Liver (tissue), 9 donors: ENCODE data around the gene MTRF1L. TPM values are rescaled to one million over a fixed set of nuclear protein-coding genes. Genes with fewer than 3 reads are reported as not detected.

Experiments used
- DNase-seq: peaks from one replicate; pipeline ENCODE4 v3.0.0-alpha.2; 2017; ENCODE audit warnings: low spot score
- H3K27ac ChIP-seq, 2 donors: one replicate each; pipeline ENCODE4 v1.7.0; 2013; ENCODE audit warnings: inconsistent platforms in 2 of 2, low read length in 2 of 2, control low read depth in 1 of 2, low read depth in 1 of 2, mild to moderate bottlenecking in 1 of 2
- H3K27me3 ChIP-seq, 4 donors: one replicate each; pipeline versions ENCODE4 v1.6.1 to v1.7.0; 2013; ENCODE audit warnings: low read length in 3 of 4, inconsistent platforms in 1 of 4, mild to moderate bottlenecking in 1 of 4, moderate library complexity in 1 of 4; ENCODE audit not compliant: control insufficient read depth in 4 of 4, insufficient read depth in 4 of 4
- H3K36me3 ChIP-seq, 4 donors: one replicate each; pipeline versions ENCODE4 v1.6.1 to v1.7.0; 2013; ENCODE audit warnings: low read length in 3 of 4, mild to moderate bottlenecking in 3 of 4, low read depth in 1 of 4, moderate library complexity in 1 of 4; ENCODE audit not compliant: control insufficient read depth in 4 of 4, insufficient read depth in 3 of 4
- H3K4me1 ChIP-seq, 4 donors: one replicate each; pipeline versions ENCODE4 v1.6.1 to v1.7.0; 2013; ENCODE audit warnings: low read length in 3 of 4, mild to moderate bottlenecking in 3 of 4, moderate library complexity in 1 of 4; ENCODE audit not compliant: control insufficient read depth in 4 of 4, insufficient read depth in 4 of 4
- H3K4me3 ChIP-seq, 3 donors: one replicate each; pipeline versions ENCODE4 v1.6.1 to v1.7.0; 2013; ENCODE audit warnings: low read length in 3 of 3, control low read depth in 1 of 3, low read depth in 1 of 3, mild to moderate bottlenecking in 1 of 3
- H3K9ac ChIP-seq, 2 donors: one replicate each; pipeline ENCODE4 v1.7.0; 2013; ENCODE audit warnings: low read length in 2 of 2, mild to moderate bottlenecking in 2 of 2, moderate library complexity in 2 of 2, control low read depth in 1 of 2, low read depth in 1 of 2
- H3K9me3 ChIP-seq, 4 donors: one replicate each; pipeline versions ENCODE4 v1.6.1 to v1.7.0; 2013; ENCODE audit warnings: low read length in 3 of 4; ENCODE audit not compliant: control insufficient read depth in 4 of 4
- EGR1 ChIP-seq, 2 donors: IDR thresholded peaks; 2 replicates each; pipeline ENCODE4 v1.6.1; 2016 to 2018; ENCODE audit warnings: antibody characterized with exemption in 2 of 2, low read depth in 2 of 2
- FOXA1 ChIP-seq: IDR thresholded peaks from 2 replicates; pipeline ENCODE4 v1.6.1; 2016; ENCODE audit warnings: antibody characterized with exemption
- FOXA2 ChIP-seq: IDR thresholded peaks from 2 replicates; pipeline ENCODE4 v1.6.1; 2016; ENCODE audit warnings: antibody characterized with exemption
- GABPA ChIP-seq, 2 donors: IDR thresholded peaks in 1 of 2; conservative IDR thresholded peaks in 1 of 2; 2 replicates each; pipeline ENCODE4 v1.6.1; 2016; ENCODE audit warnings: antibody characterized with exemption in 2 of 2, mild to moderate bottlenecking in 1 of 2, moderate library complexity in 1 of 2
- HNF4G ChIP-seq: IDR thresholded peaks from 2 replicates; pipeline ENCODE4 v1.6.1; 2016; ENCODE audit warnings: antibody characterized with exemption
- JUND ChIP-seq, 2 donors: IDR thresholded peaks; 2 replicates each; pipeline ENCODE4 v1.6.1; 2016; ENCODE audit warnings: antibody characterized with exemption in 2 of 2
- NR2F2 ChIP-seq: IDR thresholded peaks from 2 replicates; pipeline ENCODE4 v1.6.1; 2016; ENCODE audit warnings: antibody characterized with exemption
- RAD21 ChIP-seq, 2 donors: IDR thresholded peaks; 2 replicates each; pipeline ENCODE4 v1.6.1; 2016; ENCODE audit warnings: antibody characterized with exemption in 2 of 2, mild to moderate bottlenecking in 2 of 2
- RXRA ChIP-seq, 2 donors: IDR thresholded peaks; 2 replicates each; pipeline ENCODE4 v1.6.1; 2017 to 2018; ENCODE audit warnings: antibody characterized with exemption in 2 of 2, mild to moderate bottlenecking in 1 of 2
- SP1 ChIP-seq: IDR thresholded peaks from 2 replicates; pipeline ENCODE4 v1.6.1; 2018; ENCODE audit warnings: antibody characterized with exemption, mild to moderate bottlenecking
- TAF1 ChIP-seq: conservative IDR thresholded peaks from 2 replicates; pipeline ENCODE4 v1.6.1; 2016; ENCODE audit warnings: antibody characterized with exemption, mild to moderate bottlenecking
- YY1 ChIP-seq: IDR thresholded peaks from 2 replicates; pipeline ENCODE4 v1.6.1; 2016; ENCODE audit warnings: antibody characterized with exemption, mild to moderate bottlenecking
- WGBS: extraction: QIAGEN DNeasy Blood & Tissue Kit; methylation state at CpG from one replicate; pipeline ENCODE4 v1.1.7; 2013; 5-methylcytosine and 5-hydroxymethylcytosine counted together
- polyA plus RNA-seq, 2 donors: library from polyadenylated mRNA; stranded (reverse) in 1 of 2; unstranded in 1 of 2; fragments of 200-250 nt in 1 of 2; fragments of >200 nt in 1 of 2; fragmentation: Nextera tagmentation in 1 of 2; extraction: Ambion mirVana in 1 of 2; gene quantifications; one replicate each; pipeline versions ENCODE4 v1.2.1 to v1.2.3, GENCODE V29; 2013 to 2015
- total RNA-seq, 2 donors: library from RNA; depleted of rRNA; stranded (reverse); fragments of >200 nt; gene quantifications; one replicate each; pipeline ENCODE4 v1.2.3, GENCODE V29; 2014
- TF ChIP-seq, protein P1 (sequence below): IDR thresholded peaks from 2 replicates; pipeline ENCODE4 v1.6.1; 2016; ENCODE audit warnings: antibody characterized with exemption
- TF ChIP-seq, protein P2 (sequence below): IDR thresholded peaks from 2 replicates; pipeline ENCODE4 v1.6.1; 2016; ENCODE audit warnings: antibody characterized with exemption, mild to moderate bottlenecking
- TF ChIP-seq, protein P3 (sequence below): IDR thresholded peaks from 2 replicates; pipeline ENCODE4 v1.6.1; 2016; ENCODE audit warnings: antibody characterized with exemption
- TF ChIP-seq, protein P4 (sequence below): IDR thresholded peaks from 2 replicates; pipeline ENCODE4 v1.6.1; 2016; ENCODE audit warnings: antibody characterized with exemption
- donor health status: healthy.
- donor health status: healthy.
- donor health status: healthy.
- donor health status: healthy.
- donor health status: healthy.

The MTRF1L gene
- total and polyA plus RNA-seq, 4 donors, result 6.1 to 11.1 (median 8.4) TPM

DNA sequence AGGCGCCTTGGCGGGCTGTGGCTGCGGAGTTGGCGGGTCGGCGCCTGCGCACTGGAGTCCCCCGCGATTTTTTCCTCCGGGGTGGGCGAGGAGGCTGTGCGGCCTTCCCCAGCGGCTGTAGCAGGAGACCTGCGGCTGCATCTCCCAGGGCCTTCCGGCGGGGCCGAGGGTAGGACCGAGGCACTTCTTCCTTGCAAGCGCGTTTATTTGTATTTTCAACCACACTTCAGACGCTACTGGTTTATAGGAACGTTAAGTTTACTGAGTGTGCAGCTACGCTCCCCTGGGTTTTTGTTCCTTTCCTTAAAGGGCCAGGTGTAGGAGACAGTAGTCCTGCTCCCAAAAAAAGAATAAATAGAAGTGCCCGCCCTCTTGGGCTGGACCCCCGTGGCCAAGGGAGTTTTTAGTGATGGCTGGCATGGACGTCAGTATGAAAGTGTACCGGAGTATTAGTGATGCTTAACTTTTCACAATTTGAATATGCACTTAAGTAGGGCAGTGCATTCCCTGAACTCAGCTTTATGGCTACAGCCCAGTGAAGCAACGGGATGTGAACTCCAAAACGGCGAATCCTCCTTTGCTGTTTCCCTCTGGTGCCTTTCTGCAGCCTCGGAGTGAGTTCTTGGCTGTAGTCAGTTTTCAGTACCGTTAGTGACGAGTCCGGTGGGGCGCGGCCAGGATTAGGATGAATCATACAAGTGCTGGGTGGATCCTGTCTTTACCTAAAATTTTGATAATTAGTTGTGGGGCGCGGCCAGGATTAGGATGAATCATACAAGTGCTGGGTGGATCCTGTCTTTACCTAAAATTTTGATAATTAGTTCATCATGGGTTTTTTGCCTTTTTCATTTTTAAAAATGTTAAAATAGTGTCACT, 18.6 kb downstream of the MTRF1L start:
- WGBS, result under 1% methylated on average over 38 of the region's 38 CpGs

DNA sequence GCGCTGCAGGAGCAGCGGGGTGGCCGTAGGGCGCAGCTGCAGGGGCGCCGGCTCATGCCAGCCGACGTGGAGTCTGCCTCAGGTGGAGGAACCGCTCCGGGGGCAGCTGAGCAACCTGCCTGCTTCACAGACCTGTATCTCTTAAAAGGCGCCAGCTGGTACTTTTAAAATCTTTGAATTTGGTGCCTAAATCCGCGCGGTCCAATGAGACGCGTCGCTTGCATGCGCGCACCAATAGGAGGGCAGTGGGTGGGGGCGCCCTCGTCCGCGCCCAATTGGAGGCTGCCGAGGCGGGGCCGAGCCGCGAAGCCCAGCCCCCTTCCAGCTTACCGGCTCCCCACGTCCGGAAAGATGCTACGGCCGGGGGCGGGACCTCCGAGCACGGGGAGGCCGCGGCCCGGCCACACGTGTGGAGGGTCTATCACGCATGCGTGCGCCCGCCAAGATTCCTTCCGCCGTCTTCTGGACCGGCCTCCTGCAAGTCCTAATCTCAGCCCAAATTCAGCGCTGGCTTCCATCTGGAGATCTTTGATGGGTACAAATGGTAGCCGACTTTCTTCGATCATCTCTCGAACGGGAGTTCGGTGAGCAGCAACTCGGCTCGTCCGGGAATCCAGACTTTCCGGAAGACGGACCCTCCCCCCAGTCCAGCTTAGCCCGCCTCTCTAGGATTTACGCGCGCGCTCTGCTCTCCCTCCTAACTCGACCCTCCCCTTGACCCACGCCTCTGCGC, 19.4 kb downstream of the MTRF1L start, which contains the start of gene FBXO5:
TSS of gene FBXO5 (minus strand) at position 138 of the 733 bp plus-strand sequence. CDS start at position 56, 82 bp downstream.
- peak; percentile 96 for DNase-seq
- peak within 1 kb of the TSS; percentile 86 to 98 for H3K27ac ChIP-seq
- WGBS, result under 1% methylated on average over 66 of the region's 66 CpGs
- H3K9ac ChIP-seq, result peak within 1 kb of the TSS; percentile 89 to 97
- peaks cover 8 to 18% (median 13%) of the 10 kb centered on the region in 4 donors for H3K4me1 ChIP-seq
- H3K9me3 ChIP-seq, result no peaks in the 10 kb centered on the region
- no peaks in the 10 kb centered on the region for H3K36me3 ChIP-seq
- H3K27me3 ChIP-seq, result no peaks in the 10 kb centered on the region
- H3K4me3 ChIP-seq, result peak within 1 kb of the TSS; percentile 53 to 99 (median 89)
- TF ChIP-seq, protein P1, sequence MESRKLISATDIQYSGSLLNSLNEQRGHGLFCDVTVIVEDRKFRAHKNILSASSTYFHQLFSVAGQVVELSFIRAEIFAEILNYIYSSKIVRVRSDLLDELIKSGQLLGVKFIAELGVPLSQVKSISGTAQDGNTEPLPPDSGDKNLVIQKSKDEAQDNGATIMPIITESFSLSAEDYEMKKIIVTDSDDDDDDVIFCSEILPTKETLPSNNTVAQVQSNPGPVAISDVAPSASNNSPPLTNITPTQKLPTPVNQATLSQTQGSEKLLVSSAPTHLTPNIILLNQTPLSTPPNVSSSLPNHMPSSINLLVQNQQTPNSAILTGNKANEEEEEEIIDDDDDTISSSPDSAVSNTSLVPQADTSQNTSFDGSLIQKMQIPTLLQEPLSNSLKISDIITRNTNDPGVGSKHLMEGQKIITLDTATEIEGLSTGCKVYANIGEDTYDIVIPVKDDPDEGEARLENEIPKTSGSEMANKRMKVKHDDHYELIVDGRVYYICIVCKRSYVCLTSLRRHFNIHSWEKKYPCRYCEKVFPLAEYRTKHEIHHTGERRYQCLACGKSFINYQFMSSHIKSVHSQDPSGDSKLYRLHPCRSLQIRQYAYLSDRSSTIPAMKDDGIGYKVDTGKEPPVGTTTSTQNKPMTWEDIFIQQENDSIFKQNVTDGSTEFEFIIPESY, result peak; percentile 79
- TF ChIP-seq HNF4G, result no peak
- no peak for TF ChIP-seq FOXA2
- TF ChIP-seq TAF1, result no peak
- TF ChIP-seq RXRA (IDR thresholded peaks at IDR 0.05), result peak; percentile 27 to 35
- no peak for TF ChIP-seq FOXA1
- peak; percentile 31 for TF ChIP-seq NR2F2
- TF ChIP-seq, protein P2, sequence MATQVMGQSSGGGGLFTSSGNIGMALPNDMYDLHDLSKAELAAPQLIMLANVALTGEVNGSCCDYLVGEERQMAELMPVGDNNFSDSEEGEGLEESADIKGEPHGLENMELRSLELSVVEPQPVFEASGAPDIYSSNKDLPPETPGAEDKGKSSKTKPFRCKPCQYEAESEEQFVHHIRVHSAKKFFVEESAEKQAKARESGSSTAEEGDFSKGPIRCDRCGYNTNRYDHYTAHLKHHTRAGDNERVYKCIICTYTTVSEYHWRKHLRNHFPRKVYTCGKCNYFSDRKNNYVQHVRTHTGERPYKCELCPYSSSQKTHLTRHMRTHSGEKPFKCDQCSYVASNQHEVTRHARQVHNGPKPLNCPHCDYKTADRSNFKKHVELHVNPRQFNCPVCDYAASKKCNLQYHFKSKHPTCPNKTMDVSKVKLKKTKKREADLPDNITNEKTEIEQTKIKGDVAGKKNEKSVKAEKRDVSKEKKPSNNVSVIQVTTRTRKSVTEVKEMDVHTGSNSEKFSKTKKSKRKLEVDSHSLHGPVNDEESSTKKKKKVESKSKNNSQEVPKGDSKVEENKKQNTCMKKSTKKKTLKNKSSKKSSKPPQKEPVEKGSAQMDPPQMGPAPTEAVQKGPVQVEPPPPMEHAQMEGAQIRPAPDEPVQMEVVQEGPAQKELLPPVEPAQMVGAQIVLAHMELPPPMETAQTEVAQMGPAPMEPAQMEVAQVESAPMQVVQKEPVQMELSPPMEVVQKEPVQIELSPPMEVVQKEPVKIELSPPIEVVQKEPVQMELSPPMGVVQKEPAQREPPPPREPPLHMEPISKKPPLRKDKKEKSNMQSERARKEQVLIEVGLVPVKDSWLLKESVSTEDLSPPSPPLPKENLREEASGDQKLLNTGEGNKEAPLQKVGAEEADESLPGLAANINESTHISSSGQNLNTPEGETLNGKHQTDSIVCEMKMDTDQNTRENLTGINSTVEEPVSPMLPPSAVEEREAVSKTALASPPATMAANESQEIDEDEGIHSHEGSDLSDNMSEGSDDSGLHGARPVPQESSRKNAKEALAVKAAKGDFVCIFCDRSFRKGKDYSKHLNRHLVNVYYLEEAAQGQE, result peak; percentile 41
- TF ChIP-seq YY1, result peak; percentile 64
- no peak for TF ChIP-seq JUND (IDR thresholded peaks at IDR 0.05)
- TF ChIP-seq GABPA (IDR thresholded peaks at IDR 0.05 in 1 of 2, conservative IDR thresholded peaks at IDR 0.05 in 1 of 2), result peak; percentile 15 to 85
- TF ChIP-seq, protein P3, sequence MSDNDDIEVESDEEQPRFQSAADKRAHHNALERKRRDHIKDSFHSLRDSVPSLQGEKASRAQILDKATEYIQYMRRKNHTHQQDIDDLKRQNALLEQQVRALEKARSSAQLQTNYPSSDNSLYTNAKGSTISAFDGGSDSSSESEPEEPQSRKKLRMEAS, result peak; percentile 62
- TF ChIP-seq, protein P4, sequence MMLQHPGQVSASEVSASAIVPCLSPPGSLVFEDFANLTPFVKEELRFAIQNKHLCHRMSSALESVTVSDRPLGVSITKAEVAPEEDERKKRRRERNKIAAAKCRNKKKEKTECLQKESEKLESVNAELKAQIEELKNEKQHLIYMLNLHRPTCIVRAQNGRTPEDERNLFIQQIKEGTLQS, result no peak
- peak; percentile 95 for TF ChIP-seq SP1
- TF ChIP-seq EGR1 (IDR thresholded peaks at IDR 0.05; ENCODE audit: low read depth in 2 of 2), result peak in 1 of 2 donors; percentile 9
- TF ChIP-seq RAD21 (IDR thresholded peaks at IDR 0.05), result no peak

More for the DNA sequence above, 18.6 kb downstream of the MTRF1L start:
- peak; percentile 69 for DNase-seq
- Histone ChIP-seq H3K9ac (peak overlapping the region; percentile 87 to 97), H3K27me3 (no peaks in the 10 kb centered on the region), H3K27ac (peak overlapping the region; percentile 86 to 98), H3K4me3 (peak overlapping the region; percentile 53 to 99 (median 89)), H3K9me3 (no peaks in the 10 kb centered on the region), H3K36me3 (no peaks in the 10 kb centered on the region), H3K4me1 (peaks cover 8 to 18% (median 13%) of the 10 kb centered on the region in 4 donors)
- TF ChIP-seq JUND (IDR thresholded peaks at IDR 0.05), result peak in 1 of 2 donors; percentile 58
- TF ChIP-seq RXRA (IDR thresholded peaks at IDR 0.05), result no peak
- peak in 1 of 2 donors; percentile 38 for TF ChIP-seq GABPA (IDR thresholded peaks at IDR 0.05 in 1 of 2, conservative IDR thresholded peaks at IDR 0.05 in 1 of 2)
- TF ChIP-seq, protein P2, result peak; percentile 26
- no peak for TF ChIP-seq FOXA1
- no peak for TF ChIP-seq FOXA2
